HG03064 (cell line): ENCODE measurements around the gene AP2A2.
"Not testable (repeated sequence)": the region's sequence is repeated elsewhere in the genome, so short reads cannot be mapped to it uniquely, and the experiment has no call there.

ENCODE experiments used
- ATAC-seq: cut with Tn5 transposase; IDR thresholded peaks from one replicate; pipeline ENCODE4 v1.9.1; 2021; ENCODE audit warnings: low read depth; ENCODE audit not compliant: unreplicated experiment

AP2A2 gene

DNA sequence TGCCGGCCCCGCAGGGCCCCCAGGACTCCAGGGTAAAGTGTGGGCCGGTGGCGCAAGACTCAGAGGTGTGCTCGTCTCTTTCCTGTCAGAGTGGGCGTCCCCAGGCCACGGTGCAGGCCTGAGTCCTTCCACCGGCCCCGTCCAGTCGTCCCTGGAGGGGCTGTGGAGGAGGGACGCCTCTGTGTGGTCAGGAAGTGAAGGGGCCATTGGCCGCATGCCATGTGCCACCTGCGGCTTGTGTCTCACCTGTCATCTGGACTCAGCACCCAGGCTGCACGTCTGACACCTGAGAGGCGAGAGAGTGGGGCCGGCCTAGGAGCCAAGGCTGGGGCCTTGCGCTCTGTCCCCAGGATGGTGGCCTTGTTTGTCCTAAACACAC, 85.6 kb downstream of the AP2A2 start:
- ATAC-seq, result no peak

DNA sequence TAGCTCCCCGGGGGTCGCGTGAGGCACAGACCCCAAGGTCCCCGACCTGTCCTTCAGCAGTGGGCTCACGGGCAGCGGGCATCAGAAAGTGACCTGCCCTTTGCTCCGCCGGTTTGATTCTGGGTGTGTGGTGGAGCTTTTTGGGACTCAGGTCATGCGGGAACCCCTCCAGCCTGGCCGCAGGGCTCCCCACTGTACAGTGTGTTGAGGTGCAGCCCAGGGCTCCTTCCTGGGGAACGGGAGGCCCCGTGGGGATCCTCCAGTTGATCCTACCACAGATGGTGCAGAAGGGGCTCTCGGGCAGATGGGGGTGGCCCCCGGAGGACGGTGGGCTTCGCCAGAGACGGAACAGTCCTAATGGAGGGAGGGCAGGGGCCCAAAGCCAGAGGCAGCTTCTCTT, 86.6 kb downstream of the AP2A2 start:
- no peak for ATAC-seq

DNA sequence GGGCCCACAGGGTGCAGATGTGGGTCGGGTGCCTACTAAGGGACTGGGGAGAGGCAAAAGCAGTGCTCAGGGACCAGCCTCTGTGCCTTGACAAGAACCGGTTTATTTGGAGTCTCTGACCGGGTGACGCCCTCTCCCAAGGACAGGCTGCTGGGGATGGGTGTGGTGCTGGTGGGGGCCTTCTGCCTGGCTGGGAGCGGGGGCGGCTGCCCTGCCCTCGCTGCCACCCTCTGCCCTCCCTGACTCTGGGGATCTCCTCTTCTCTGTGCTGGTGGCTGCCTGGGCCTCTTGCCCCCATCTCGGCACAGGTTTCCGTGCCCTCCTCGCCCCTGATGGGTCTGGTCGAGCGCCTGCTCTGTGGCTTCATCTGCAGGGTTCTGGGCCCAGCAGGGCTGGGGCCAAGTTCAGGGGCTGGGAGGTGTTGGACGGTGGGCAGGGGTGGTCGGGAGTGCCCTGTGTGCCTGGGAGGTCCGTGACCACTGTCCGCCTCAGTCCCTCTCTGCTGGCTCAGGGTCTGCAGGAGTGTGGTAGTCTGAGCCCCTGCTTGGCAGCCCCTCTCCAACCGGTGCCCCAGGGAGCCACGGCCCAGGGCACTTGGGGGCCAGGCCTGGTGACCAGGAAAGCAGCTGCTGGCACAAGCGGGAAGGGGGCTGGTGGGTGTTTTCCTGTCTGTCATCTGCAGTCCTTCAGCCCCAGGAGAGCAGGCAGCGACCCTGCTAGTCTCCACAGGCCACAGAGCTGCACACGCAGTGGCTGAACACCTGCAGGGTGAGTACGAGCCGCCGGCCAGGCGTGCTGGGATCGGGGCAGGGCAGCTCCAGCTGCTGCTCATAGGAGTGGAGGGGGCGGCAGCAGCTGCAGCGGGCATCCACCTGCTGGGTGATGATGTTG, 87.3 kb downstream of the AP2A2 start:
- no peak for ATAC-seq

DNA sequence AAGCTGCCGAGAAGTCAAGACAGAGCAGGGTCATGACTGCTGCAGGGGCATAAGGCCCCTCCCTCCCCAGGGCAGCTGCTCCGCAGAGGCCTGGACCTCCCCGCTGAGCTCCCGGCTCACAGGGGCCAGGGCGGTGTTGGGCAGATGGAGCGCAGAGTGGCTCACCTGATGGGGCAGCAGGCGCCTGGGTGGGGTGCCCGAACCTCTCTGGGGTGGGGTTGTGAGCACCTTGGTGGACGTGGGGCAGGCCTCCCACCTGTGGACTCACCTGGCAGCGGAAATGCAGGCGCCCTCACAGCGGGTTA, 87.9 kb downstream of the AP2A2 start:
- ATAC-seq, result no peak

- ATAC-seq, result no peak
These were observed 88.6 kb downstream of the AP2A2 start for GRCh38 chr11:1014276-1014675.

DNA sequence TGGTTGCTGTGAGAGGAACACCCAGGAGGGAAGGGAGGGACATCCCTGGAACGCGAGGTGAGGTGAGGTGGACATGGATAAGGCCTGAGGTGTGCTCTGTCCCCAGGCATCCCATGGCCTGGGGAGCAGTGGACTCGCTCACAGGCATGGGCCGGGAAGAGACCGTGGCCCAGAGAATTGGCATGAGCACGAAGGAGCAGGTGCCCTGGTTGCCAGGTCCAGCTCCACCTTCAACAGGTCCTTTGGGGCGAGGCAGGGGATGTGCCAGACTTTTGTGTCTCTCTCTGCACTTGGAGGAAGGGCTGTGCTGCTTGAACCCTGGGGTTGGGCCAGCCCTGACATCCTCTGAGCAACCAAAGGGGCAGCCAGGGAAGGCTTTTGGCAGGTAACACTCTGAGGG, 89.4 kb downstream of the AP2A2 start:
- no peak for ATAC-seq

DNA sequence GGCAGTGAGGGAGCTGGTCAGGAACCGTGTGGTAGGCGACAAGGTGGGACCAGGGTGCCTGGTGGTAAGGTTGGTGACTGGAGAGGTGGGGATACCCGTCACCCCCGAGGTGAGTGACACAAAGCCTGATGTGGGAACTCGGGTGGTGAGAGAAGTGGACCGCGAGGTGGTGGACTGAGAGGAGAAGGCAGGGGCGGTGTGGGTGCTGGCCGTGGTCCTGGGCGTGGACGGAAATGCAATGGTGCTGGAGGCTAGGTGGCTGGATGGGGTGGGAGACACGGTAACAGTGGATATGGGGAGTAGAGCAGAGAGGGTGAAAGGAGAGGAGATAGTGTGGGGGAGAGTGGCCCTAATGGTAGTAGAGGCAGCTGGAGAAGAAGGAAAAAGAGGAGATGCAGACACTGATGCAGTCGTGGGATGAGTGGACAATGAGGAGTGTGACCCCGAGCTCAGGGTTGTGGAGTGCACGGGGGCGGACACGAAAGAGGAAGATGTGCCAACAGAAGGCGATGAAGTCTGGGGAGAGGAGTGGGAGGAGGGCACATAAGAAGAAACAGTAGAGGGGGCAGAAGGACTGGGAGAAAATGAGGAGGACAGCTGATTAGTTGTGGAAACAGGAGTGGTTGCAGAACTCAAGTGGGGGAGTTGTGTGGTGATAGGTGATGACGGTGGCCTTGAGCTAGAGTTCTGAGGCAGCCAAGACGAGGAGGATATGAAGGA, 90.3 kb downstream of the AP2A2 start:
- ATAC-seq, result no peak

DNA sequence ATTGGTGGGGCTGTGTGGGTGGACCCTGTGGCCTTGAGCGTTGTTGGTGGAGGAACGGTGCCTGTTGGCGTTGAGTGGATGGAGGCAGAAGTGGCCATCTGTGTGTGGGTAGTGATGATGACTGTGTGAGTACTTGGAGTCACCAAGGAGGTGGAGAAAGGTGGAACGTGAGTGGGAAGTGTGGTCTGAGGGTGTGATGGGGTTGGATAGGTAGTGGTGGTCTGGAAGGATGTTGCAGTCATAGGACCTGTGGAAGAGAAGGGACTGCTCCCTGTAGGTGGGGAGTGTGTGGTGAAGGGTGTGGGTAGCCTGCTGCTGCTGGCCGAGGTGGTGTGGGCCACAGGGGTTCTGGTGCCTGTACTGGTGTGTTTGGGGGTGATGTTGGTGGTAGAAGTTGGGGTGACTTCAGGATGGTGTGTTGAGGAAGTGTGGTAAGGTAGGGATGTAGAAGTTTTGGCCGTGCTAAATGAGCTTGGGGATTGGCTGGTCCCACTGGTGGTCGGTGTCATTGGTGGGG, 91.0 kb downstream of the AP2A2 start:
- ATAC-seq, result not testable (repeated sequence)

DNA sequence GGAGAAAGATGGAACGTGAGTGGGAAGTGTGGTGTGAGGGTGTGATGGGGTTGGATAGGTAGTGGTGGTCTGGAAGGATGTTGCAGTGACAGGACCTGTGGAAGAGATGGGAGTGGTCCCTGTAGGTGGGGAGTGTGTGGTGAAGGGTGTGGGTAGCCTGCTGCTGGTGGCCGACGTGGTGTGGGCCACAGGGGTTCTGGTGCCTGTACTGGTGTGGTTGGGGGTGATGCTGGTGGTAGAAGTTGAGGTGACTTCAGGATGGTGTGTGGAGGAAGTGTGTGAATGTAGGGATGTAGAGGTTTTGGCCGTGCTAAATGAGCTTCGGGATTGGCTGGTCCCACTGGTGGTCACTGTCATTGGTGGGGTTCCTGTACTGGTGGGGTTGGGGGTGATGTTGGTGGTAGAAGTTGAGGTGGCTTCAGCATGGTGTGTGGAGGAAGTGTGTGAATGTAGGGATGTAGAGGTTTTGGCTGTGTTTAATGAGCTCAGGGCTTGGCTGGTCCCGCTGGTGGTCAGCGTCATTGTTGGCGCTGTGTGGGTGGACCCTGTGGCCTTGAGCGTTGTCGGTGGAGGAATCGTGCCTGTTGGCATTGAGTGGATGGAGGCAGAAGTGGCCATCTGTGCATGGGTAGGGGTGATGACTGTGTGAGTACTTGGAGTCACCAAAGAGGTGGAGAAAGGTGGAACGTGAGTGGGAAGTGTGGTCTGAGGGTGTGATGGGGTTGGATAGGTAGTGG, 91.8 kb downstream of the AP2A2 start:
- ATAC-seq, result no peak

DNA sequence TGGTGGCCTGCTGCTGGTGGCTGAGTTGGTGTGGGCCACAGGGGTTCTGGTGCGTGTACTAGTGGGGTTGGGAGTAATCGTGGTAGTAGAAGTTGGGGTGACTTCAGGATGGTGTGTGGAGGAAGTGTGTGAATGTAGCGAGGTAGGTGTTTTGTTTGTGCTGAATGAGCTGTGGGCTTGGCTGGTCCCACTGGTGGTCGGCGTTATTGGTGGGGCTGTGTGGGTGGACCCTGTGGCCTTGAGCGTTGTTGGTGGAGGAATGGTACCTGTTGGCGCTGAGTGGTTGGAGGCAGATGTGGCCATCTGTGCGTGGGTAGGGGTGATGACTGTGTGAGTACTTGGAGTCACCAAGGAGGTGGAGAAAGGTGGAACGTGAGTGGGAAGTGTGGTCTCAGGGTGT, 92.4 kb downstream of the AP2A2 start:
- ATAC-seq, result no peak

GRCh38 chr11:1019321-1019910, 93.7 kb downstream of the AP2A2 start:
- no peak for ATAC-seq

GRCh38 chr11:1020211-1020905, 94.7 kb downstream of the AP2A2 start:
- no peak for ATAC-seq

DNA sequence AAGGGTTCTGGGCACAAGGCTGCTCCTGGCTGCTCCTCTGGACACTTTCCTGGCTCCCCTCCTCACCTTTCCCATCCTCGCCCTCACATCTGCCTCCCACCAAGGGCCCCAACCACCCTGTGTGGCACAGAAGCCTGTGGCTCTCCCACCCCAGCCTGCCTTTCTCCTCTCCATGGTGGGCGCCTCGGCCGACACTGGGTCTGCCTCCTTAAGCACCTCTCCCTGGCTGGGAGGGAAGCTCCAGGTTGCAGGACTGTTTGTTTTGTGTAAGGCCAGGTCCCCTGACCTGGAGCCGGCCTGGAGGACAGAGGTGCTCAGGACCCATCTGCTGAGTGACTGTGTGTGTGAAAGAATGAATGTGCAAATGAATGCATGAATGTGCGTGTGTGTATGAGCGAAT, 96.7 kb downstream of the AP2A2 start:
- ATAC-seq, result no peak

- no peak for ATAC-seq
These were observed 97.5 kb downstream of the AP2A2 start for GRCh38 chr11:1022908-1023810.

DNA sequence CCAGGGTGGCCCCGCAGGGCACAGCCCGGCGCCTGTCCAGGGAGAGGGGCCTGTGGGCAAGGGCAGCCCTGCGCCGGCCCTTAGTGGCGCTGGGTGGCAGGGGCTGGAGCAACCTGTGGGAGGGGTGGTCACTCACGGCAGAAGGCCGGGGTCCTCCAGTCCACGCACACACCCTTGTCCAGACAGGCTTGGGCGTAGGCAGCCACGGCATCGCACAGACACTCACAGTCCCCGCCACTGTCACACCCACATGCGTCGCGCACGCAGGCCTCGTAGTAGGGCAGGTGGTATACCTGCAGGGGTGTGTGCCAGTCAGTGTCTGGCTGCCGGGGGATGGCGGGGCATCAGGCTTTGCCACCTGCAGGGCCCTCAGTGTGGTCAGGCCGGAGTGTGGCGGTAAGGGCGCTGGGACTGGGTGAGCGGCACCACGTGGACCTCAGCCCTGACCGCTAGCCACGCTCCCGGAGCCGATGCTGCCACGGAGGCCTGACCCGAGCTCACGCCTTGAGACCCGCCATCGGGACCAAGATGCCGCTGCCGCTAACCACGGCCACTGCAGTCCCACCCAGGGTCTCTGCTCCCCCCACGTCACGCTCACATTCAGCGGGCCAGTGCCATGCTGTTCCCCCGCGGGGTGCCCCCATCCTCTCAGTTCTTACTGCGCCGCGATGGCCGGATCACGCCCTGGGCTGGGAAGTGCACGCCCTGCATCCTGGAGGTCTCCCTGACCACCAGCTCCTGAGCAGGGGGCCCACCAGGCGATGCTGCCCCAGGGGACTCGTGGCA, 98.3 kb downstream of the AP2A2 start:
- no peak for ATAC-seq

GRCh38 chr11:1024597-1025409, 99.1 kb downstream of the AP2A2 start:
- ATAC-seq, result no peak

- ATAC-seq, result no peak
These were observed 99.9 kb downstream of the AP2A2 start for GRCh38 chr11:1025410-1026162.
